ENCODE results near the gene BPIFA2.

The BPIFA2 gene

DNA sequence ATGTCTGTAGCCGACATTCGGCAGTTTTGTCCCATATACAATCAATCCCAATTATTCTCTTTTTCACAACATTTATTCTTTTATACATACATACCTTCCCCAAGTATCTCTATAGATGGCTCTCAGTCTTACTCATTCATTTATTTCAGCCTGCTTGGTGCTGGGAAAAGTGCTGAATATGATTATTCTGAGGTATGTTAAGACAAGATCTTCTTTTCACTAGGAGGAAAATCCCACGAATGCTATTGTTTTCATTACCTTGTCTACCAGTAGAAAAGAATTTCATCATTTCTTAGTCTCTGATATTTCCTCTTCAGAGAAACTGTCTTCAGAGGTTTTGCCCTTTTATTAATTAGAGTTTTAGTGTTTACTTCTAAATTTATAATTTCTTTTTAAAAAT is 35.5 kb downstream of the BPIFA2 start:
- Mint-ChIP-seq H3K27me3 (peaks cover 22% of the 10 kb centered on the region), H3K4me1 (ENCODE audit: low read depth) (no peaks in the 10 kb centered on the region), H3K4me3 (no peak overlapping the region), H3K9me3 (ENCODE audit: low read depth) (no peaks in the 10 kb centered on the region), H3K27ac (no peak overlapping the region), H3K36me3 (no peaks in the 10 kb centered on the region)

DNA sequence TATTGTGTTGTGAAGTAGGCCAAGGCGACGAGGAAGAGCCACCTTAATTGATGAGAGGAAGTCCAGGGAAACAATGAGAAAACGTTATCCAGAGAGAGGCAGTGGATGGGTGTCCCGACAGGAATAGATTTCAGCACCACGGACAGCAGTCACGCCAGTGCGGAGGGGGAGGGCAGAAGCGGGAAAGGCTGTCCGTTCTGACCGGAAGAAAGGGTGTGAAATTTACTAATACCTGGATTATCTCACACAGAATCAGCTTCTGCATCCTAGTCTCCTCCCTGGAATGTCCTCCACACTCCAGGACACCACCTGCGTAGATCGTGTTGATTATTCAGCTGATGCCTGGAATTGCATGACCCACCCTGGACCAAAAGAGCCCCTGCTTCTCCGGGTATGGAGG is 41.8 kb downstream of the BPIFA2 start:
- H3K4me1 Mint-ChIP-seq (ENCODE audit: low read depth) = no peaks in the 10 kb centered on the region
- no peak overlapping the region for H3K4me3 Mint-ChIP-seq
- H3K36me3 Mint-ChIP-seq = no peaks in the 10 kb centered on the region
- peaks cover 3% of the 10 kb centered on the region for H3K9me3 Mint-ChIP-seq (ENCODE audit: low read depth)
- peaks cover 31% of the 10 kb centered on the region for H3K27me3 Mint-ChIP-seq
- H3K27ac Mint-ChIP-seq = no peak overlapping the region

DNA sequence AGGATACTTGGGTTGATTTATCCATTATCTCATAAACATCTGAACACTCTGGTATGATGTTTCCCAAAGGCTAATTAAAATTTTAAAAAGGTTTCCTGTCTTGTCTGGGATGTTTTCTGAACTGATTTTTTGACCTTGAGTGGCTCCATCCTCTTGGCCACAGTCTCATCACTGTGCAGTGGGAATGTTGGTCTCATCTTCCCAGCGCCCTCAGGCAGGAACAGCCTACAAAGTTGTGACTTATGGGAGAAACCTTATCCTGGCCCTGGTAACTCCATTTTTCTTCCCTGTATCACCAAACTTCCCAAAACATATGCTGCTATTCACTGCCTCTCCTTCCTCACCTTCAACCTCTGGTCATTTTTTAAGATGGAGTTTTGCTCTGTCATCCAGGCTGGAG is 42.4 kb downstream of the BPIFA2 start:
- H3K4me1 Mint-ChIP-seq (ENCODE audit: low read depth) = no peaks in the 10 kb centered on the region
- no peaks in the 10 kb centered on the region for H3K36me3 Mint-ChIP-seq
- H3K9me3 Mint-ChIP-seq (ENCODE audit: low read depth) = peaks cover 3% of the 10 kb centered on the region
- peaks cover 33% of the 10 kb centered on the region for H3K27me3 Mint-ChIP-seq
- no peak overlapping the region for H3K4me3 Mint-ChIP-seq
- H3K27ac Mint-ChIP-seq = no peak overlapping the region

DNA sequence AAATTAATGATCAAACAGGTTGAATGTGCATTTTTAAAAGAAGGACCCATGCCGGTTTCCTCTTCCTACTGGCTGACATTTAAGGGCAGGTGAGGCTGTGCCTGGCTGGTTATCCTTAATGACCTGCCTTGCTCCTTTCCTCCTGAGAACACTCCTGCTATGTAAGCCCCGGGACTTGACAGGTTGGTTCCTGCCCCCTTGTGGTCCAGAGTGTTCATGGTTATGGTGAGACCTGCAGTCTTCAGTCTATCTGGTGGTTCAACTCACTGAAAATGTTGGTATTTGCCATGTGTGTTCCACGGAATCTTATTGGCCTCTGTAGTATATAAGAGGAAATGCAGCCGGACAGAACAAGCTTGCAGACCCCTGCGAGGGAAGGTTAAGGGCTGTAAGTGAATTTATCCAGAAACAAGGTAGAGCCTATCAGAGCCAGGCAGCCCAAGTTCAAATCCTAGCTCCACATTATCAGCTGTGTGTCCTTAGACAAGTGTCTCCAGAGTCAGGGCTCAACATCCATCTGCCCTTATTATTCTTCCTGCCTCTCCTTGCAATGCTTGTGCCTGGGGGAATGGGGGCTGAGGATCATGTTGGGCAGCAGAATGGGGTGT is 44.0 kb downstream of the BPIFA2 start:
- Mint-ChIP-seq H3K27me3 (peaks cover 33% of the 10 kb centered on the region), H3K27ac (no peak overlapping the region), H3K36me3 (no peaks in the 10 kb centered on the region), H3K9me3 (ENCODE audit: low read depth) (peaks cover 3% of the 10 kb centered on the region), H3K4me1 (ENCODE audit: low read depth) (no peaks in the 10 kb centered on the region), H3K4me3 (no peak overlapping the region)

DNA sequence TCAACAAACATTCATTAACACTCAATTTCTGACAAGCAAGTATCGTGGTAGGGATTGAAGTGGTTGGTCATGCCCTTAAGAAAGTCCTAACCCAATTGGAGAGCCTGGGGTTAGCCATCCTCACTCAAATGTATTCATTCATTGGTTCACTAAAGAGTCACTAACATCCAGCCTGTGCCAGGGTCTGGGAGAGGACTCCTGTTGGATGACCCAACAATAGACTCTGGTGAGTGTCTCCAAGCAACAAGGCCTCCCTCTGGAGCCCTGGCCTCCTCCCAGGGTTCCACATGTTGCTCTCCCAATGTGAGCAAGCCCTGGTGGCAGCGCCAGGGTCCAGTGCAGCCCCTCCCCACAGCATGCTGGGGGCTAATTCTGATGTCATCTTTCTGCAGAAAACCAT is 49.1 kb downstream of the BPIFA2 start, which contains the start of gene BPIFA3:
Gene BPIFA3, plus strand, starts transcription at position 301 of the 400 bp plus-strand sequence. CDS start 185 bp downstream, outside the sequence.
- no peaks in the 10 kb centered on the region for H3K36me3 Mint-ChIP-seq
- H3K9me3 Mint-ChIP-seq (ENCODE audit: low read depth) = no peaks in the 10 kb centered on the region
- H3K27me3 Mint-ChIP-seq = peaks cover 10% of the 10 kb centered on the region
- H3K4me1 Mint-ChIP-seq (ENCODE audit: low read depth) = no peaks in the 10 kb centered on the region
- no peak within 1 kb of the TSS for H3K4me3 Mint-ChIP-seq
- no peak within 1 kb of the TSS for H3K27ac Mint-ChIP-seq

DNA sequence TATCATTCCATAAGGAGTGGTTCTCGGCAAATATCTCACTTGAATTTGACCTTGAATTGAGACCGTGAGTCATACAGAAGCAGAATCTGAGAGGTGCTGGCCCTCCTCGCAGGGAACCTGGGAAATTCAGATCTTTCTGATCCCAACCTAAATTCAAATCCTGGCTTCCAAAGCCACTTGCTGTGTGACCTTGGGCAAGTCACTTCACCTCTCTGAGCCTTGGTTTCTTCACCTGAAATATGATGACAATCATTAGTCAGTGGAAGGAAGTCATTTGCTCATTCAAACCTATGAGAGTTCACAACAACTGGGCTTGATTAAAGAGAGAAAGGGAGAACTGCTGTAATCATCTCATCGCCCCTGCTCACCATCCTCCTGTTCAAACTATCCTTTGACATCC is 56.4 kb downstream of the BPIFA2 start:
- Mint-ChIP-seq H3K4me3 (no peak overlapping the region), H3K4me1 (ENCODE audit: low read depth) (no peaks in the 10 kb centered on the region), H3K27me3 (peaks cover 13% of the 10 kb centered on the region), H3K9me3 (ENCODE audit: low read depth) (no peaks in the 10 kb centered on the region), H3K27ac (no peak overlapping the region), H3K36me3 (peaks cover 2% of the 10 kb centered on the region)

DNA sequence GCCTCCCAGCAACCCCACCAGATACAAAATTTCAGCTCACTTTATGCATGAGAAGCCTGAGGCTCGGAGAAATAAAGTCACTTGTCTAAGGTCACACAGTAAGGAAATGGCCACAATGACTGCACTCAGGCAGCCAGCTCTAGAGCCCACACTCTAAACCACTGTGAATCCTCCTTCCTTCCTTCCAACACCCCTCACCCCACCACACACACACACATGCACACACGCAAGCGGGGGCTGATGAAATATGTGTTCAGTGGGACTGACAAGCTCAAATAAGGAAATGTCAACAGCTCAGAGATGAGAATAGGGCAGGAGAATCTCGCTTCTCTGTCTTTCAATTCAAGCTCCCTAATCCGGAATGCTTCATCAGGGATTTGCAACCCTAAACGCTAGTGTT is 61.9 kb downstream of the BPIFA2 start:
- Mint-ChIP-seq H3K4me3 (no peak overlapping the region), H3K27me3 (peaks cover 11% of the 10 kb centered on the region), H3K9me3 (ENCODE audit: low read depth) (no peaks in the 10 kb centered on the region), H3K4me1 (ENCODE audit: low read depth) (peaks cover 12% of the 10 kb centered on the region), H3K27ac (no peak overlapping the region), H3K36me3 (peaks cover 2% of the 10 kb centered on the region)

All from activated naive CD8-positive, alpha-beta T cell (primary cell).